Subcutaneous abdominal adipose tissue (tissue), 5 donors: ENCODE measurements around the gene DDT.
"Not testable (repeated sequence)": the region's sequence is repeated elsewhere in the genome, so short reads cannot be mapped to it uniquely, and the experiment has no call there.

Experiments
- H3K27ac ChIP-seq: one replicate; pipeline ENCODE4 v1.7.0; 2013; ENCODE audit warnings: low read depth, mild to moderate bottlenecking, inconsistent platforms, low read length, moderate library complexity
- H3K27me3 ChIP-seq, 5 donors: one replicate each; pipeline ENCODE4 v1.7.0; 2013; ENCODE audit warnings: low read length in 5 of 5, inconsistent platforms in 1 of 5; ENCODE audit not compliant: control insufficient read depth in 5 of 5, insufficient read depth in 4 of 5
- H3K36me3 ChIP-seq, 5 donors: one replicate each; pipeline ENCODE4 v1.7.0; 2013; ENCODE audit warnings: low read length in 5 of 5; ENCODE audit not compliant: control insufficient read depth in 5 of 5, insufficient read depth in 5 of 5
- H3K4me1 ChIP-seq, 5 donors: one replicate each; pipeline ENCODE4 v1.7.0; 2013; ENCODE audit warnings: low read length in 5 of 5, mild to moderate bottlenecking in 3 of 5, moderate library complexity in 1 of 5; ENCODE audit not compliant: control insufficient read depth in 5 of 5, insufficient read depth in 5 of 5
- H3K4me3 ChIP-seq, 5 donors: one replicate each; pipeline ENCODE4 v1.7.0; 2013; ENCODE audit warnings: low read length in 5 of 5, low read depth in 1 of 5
- H3K9ac ChIP-seq, 5 donors: one replicate each; pipeline ENCODE4 v1.7.0; 2013; ENCODE audit warnings: low read length in 5 of 5, mild to moderate bottlenecking in 4 of 5, moderate library complexity in 3 of 5
- H3K9me3 ChIP-seq, 5 donors: one replicate each; pipeline ENCODE4 v1.7.0; 2013; ENCODE audit warnings: low read length in 5 of 5; ENCODE audit not compliant: control insufficient read depth in 5 of 5
- donor health status: healthy.
- donor health status: healthy.
- donor health status: healthy.
- donor health status: healthy.
- donor health status: healthy.

The DDT gene

GRCh38 chr22:23971927-23972326 lies 2.3 kb downstream of the DDT start:
- not testable (repeated sequence) for H3K4me3 ChIP-seq, H3K27ac ChIP-seq, H3K9me3 ChIP-seq, H3K27me3 ChIP-seq, H3K9ac ChIP-seq
- Histone ChIP-seq H3K36me3 (peaks cover 0 to 30% (median 29%) of the 10 kb centered on the region in 5 donors), H3K4me1 (peaks cover 0 to 17% (median 12%) of the 10 kb centered on the region in 5 donors)

GRCh38 chr22:23970816-23971486 lies 3.3 kb downstream of the DDT start:
- no peak overlapping the region for H3K9ac ChIP-seq
- H3K4me1 ChIP-seq: peaks cover 0 to 17% (median 12%) of the 10 kb centered on the region in 5 donors
- H3K36me3 ChIP-seq: peaks cover 0 to 30% (median 29%) of the 10 kb centered on the region in 5 donors
- no peaks in the 10 kb centered on the region for H3K27me3 ChIP-seq
- H3K9me3 ChIP-seq: no peaks in the 10 kb centered on the region
- H3K27ac ChIP-seq: no peak overlapping the region
- no peak overlapping the region for H3K4me3 ChIP-seq

- Histone ChIP-seq H3K9me3 (no peaks in the 10 kb centered on the region), H3K4me3 (no peak overlapping the region), H3K9ac (no peak overlapping the region), H3K27me3 (no peaks in the 10 kb centered on the region), H3K4me1 (peaks cover 0 to 17% (median 12%) of the 10 kb centered on the region in 5 donors), H3K27ac (no peak overlapping the region), H3K36me3 (peaks cover 0 to 30% (median 29%) of the 10 kb centered on the region in 5 donors)
These were observed 4.0 kb downstream of the DDT start for GRCh38 chr22:23970201-23970641.

GRCh38 chr22:23969071-23969470 lies 5.2 kb downstream of the DDT start:
- H3K9ac ChIP-seq: no peak overlapping the region
- no peaks in the 10 kb centered on the region for H3K27me3 ChIP-seq
- H3K27ac ChIP-seq: no peak overlapping the region
- H3K4me1 ChIP-seq: peaks cover 0 to 17% (median 12%) of the 10 kb centered on the region in 5 donors
- H3K4me3 ChIP-seq: no peak overlapping the region
- H3K36me3 ChIP-seq: peaks cover 0 to 30% (median 29%) of the 10 kb centered on the region in 5 donors
- H3K9me3 ChIP-seq: no peaks in the 10 kb centered on the region

GRCh38 chr22:23966568-23966967 lies 7.7 kb downstream of the DDT start, which contains the start of gene DDTL:
TSS of gene DDTL (plus strand) at chr22:23966888. CDS start at chr22:23966915, 27 bp downstream.
- H3K4me1 ChIP-seq: peaks cover 0 to 14% (median 10%) of the 10 kb centered on the region in 5 donors

GRCh38 chr22:23966094-23966493 lies 8.1 kb downstream of the DDT start:
- H3K36me3 ChIP-seq: peaks cover 0 to 22% (median 20%) of the 10 kb centered on the region in 5 donors
- H3K27me3 ChIP-seq, H3K9me3 ChIP-seq, H3K9ac ChIP-seq, H3K4me3 ChIP-seq, H3K27ac ChIP-seq: not testable (repeated sequence)
- H3K4me1 ChIP-seq: peaks cover 0 to 14% (median 6%) of the 10 kb centered on the region in 5 donors

More at GRCh38 chr22:23966568-23966967, 7.7 kb downstream of the DDT start, which contains the start of gene DDTL:
- H3K27me3 ChIP-seq, H3K27ac ChIP-seq, H3K9ac ChIP-seq, H3K9me3 ChIP-seq, H3K4me3 ChIP-seq: not testable (repeated sequence)
- H3K36me3 ChIP-seq: peaks cover 0 to 26% (median 25%) of the 10 kb centered on the region in 5 donors

GRCh38 chr22:23961084-23961771 lies 13.0 kb downstream of the DDT start, which contains the start of gene GSTT2B:
TSS of gene GSTT2B (minus strand) at chr22:23961195. CDS start at chr22:23961131, 64 bp downstream.
- H3K36me3 ChIP-seq, H3K27ac ChIP-seq, H3K27me3 ChIP-seq, H3K9me3 ChIP-seq, H3K4me1 ChIP-seq, H3K4me3 ChIP-seq, H3K9ac ChIP-seq: not testable (repeated sequence)

- H3K9me3 ChIP-seq, H3K4me3 ChIP-seq, H3K4me1 ChIP-seq, H3K9ac ChIP-seq, H3K27me3 ChIP-seq, H3K36me3 ChIP-seq, H3K27ac ChIP-seq: not testable (repeated sequence)
These were observed 17.8 kb downstream of the DDT start for GRCh38 chr22:23956301-23956900.

- H3K9ac ChIP-seq, H3K4me3 ChIP-seq, H3K27me3 ChIP-seq, H3K9me3 ChIP-seq, H3K4me1 ChIP-seq, H3K27ac ChIP-seq, H3K36me3 ChIP-seq: not testable (repeated sequence)
These were observed 18.4 kb downstream of the DDT start for GRCh38 chr22:23955886-23956285.

- H3K9ac ChIP-seq, H3K36me3 ChIP-seq, H3K4me1 ChIP-seq: not testable (repeated sequence)
These were observed 19.3 kb downstream of the DDT start for GRCh38 chr22:23954991-23955305.

More at GRCh38 chr22:23954991-23955305, 19.3 kb downstream of the DDT start:
- H3K27ac ChIP-seq, H3K27me3 ChIP-seq, H3K4me3 ChIP-seq, H3K9me3 ChIP-seq: not testable (repeated sequence)
